SK-N-SH treated with all-trans-retinoic acid at 6 μM for 48 hours (cell line): Measurements from ENCODE around the gene NUBPL.

Experiments
- ATAC-seq: fragments of 200-7000 bp; cut with Tn5 transposase; 3 replicates; pipeline ENCODE4 v1.9.1; 2020; ENCODE audit warnings: mild to moderate bottlenecking, moderate library complexity
- ARNTL ChIP-seq: fragments of 450-650 bp; formaldehyde crosslinking; IDR thresholded peaks from 2 replicates; pipeline ENCODE4 v1.5.0; 2020; ENCODE audit warnings: low read depth, mild to moderate bottlenecking, moderate library complexity, borderline replicate concordance
- CREB5 ChIP-seq: fragments of 250-450 bp; sonication (Bioruptor Pico); IDR thresholded peaks from 2 replicates; pipeline ENCODE4 v1.5.1; 2020; ENCODE audit warnings: low read depth, mild to moderate bottlenecking, moderate library complexity
- CSDC2 ChIP-seq: fragments of 250-450 bp; sonication (Bioruptor Pico); IDR thresholded peaks from 2 replicates; pipeline ENCODE4 v1.5.0; 2020; ENCODE audit warnings: mild to moderate bottlenecking, moderate library complexity
- CSRNP3 ChIP-seq: fragments of 250-450 bp; sonication (Bioruptor Pico); IDR thresholded peaks from 2 replicates; pipeline ENCODE4 v1.5.1; 2021; ENCODE audit warnings: mild to moderate bottlenecking, moderate library complexity
- ESRRG ChIP-seq: fragments of 250-450 bp; sonication (Bioruptor Pico); IDR thresholded peaks from 2 replicates; pipeline ENCODE4 v1.6.1; 2021; ENCODE audit warnings: mild to moderate bottlenecking
- GLIS3 ChIP-seq: fragments of 250-450 bp; sonication (Bioruptor Pico); IDR thresholded peaks from 2 replicates; pipeline ENCODE4 v1.5.0; 2020; ENCODE audit warnings: mild to moderate bottlenecking, moderate library complexity
- ISL1 ChIP-seq: fragments of 250-450 bp; sonication (Bioruptor Pico); IDR thresholded peaks from 2 replicates; pipeline ENCODE4 v2.1.2; 2022; ENCODE audit warnings: mild to moderate bottlenecking, moderate library complexity
- OSR1 ChIP-seq: fragments of 250-450 bp; sonication (Bioruptor Pico); IDR thresholded peaks from 2 replicates; pipeline ENCODE4 v1.8.0; 2022; ENCODE audit warnings: moderate library complexity, mild to moderate bottlenecking, inconsistent platforms
- PATZ1 ChIP-seq: fragments of 250-450 bp; sonication (Bioruptor Pico); IDR thresholded peaks from 2 replicates; pipeline ENCODE4 v1.8.0; 2020; ENCODE audit warnings: mild to moderate bottlenecking, moderate library complexity, borderline replicate concordance
- PPARA ChIP-seq: fragments of 250-450 bp; sonication (Bioruptor Pico); IDR thresholded peaks from 2 replicates; pipeline ENCODE4 v1.5.0; 2020; ENCODE audit warnings: mild to moderate bottlenecking, borderline replicate concordance
- RARB ChIP-seq: fragments of 250-450 bp; sonication (Bioruptor Pico); IDR thresholded peaks from 2 replicates; pipeline ENCODE4 v1.8.0; 2021; ENCODE audit warnings: mild to moderate bottlenecking, moderate library complexity
- SNAI2 ChIP-seq: fragments of 250-450 bp; sonication (Bioruptor Pico); IDR thresholded peaks from 2 replicates; pipeline ENCODE4 v1.5.0; 2020; ENCODE audit warnings: mild to moderate bottlenecking, moderate library complexity
- TCF4 ChIP-seq: fragments of 250-450 bp; sonication (Bioruptor Pico); IDR thresholded peaks from 2 replicates; pipeline ENCODE4 v1.8.0; 2021; ENCODE audit warnings: mild to moderate bottlenecking, moderate library complexity, borderline replicate concordance
- TOX ChIP-seq: fragments of 250-450 bp; sonication (Bioruptor Pico); IDR thresholded peaks from 2 replicates; pipeline ENCODE4 v1.8.0; 2021; ENCODE audit warnings: mild to moderate bottlenecking, moderate library complexity, borderline replicate concordance
- ZC3H10 ChIP-seq: fragments of 250-450 bp; sonication (Bioruptor Pico); IDR thresholded peaks from 2 replicates; pipeline ENCODE4 v1.5.1; 2021; ENCODE audit warnings: mild to moderate bottlenecking, moderate library complexity
- ZFP3 ChIP-seq: fragments of 250-450 bp; sonication (Bioruptor Pico); IDR thresholded peaks from 2 replicates; pipeline ENCODE4 v1.5.0; 2020; ENCODE audit warnings: mild to moderate bottlenecking, moderate library complexity
- ZFP30 ChIP-seq: fragments of 450-650 bp; formaldehyde crosslinking; IDR thresholded peaks from 2 replicates; pipeline ENCODE4 v1.5.0; 2022; ENCODE audit warnings: mild to moderate bottlenecking, moderate library complexity
- ZNF565 ChIP-seq: fragments of 450-650 bp; formaldehyde crosslinking; conservative IDR thresholded peaks from 2 replicates; pipeline ENCODE4 v1.5.0; 2020; ENCODE audit warnings: low read depth, mild to moderate bottlenecking, moderate library complexity
- ZNF8 ChIP-seq: fragments of 450-650 bp; formaldehyde crosslinking; IDR thresholded peaks from 2 replicates; pipeline ENCODE4 v1.5.0; 2020; ENCODE audit warnings: mild to moderate bottlenecking, moderate library complexity
- TF ChIP-seq, protein P1 (sequence below): fragments of 250-450 bp; sonication (Bioruptor Pico); IDR thresholded peaks from 2 replicates; pipeline ENCODE4 v1.5.0; 2020; ENCODE audit warnings: mild to moderate bottlenecking, moderate library complexity

Gene NUBPL

DNA sequence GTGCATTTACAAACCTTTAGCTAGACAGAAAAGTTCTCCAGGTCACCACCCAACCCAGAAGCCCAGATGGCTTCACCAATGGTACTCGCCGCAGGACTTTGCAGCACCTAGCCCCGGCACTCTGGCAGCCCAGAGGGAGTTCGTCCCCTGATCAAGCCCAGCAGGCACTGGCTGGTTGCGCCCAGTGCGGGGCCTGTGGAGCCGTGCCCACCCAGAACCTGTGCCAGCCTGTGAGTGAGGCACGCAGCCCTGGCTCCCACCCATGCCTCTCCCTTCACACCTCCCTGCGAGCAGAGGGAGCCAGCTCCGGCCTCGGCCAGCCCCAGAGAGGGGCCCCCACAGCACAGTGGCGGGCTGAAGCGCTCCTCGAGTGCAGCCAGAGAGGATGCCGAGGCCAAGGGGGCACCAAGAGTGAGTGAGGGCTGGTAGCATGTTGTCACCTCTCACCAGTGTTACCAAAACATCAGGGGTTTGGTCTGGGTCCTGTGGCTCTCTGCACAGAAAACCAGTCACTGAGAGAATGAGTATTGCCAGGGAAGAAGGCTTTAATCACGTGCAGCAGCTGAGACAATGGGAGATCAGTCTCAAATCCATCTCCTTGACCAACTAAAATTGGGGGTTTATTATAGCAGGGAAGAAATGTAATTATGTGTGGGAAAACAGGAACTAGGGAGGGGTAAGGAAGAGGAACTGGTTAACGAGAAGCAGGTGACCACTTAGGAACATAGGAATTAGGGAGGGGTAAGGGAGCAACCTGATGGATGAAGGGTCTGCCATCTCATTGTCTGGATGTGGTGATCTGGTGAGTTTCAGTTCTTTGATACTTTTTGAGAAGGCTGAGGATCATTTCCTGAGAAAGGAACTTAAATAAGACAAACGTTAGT is 151.3 kb downstream of the NUBPL start:
- TF ChIP-seq TOX (CRISPR knock-in tag): no peak
- TF ChIP-seq ZFP30 (CRISPR knock-in tag): no peak
- no peak for TF ChIP-seq GLIS3 (CRISPR knock-in tag)
- no peak for TF ChIP-seq ZNF565 (CRISPR knock-in tag)
- TF ChIP-seq, protein P1, sequence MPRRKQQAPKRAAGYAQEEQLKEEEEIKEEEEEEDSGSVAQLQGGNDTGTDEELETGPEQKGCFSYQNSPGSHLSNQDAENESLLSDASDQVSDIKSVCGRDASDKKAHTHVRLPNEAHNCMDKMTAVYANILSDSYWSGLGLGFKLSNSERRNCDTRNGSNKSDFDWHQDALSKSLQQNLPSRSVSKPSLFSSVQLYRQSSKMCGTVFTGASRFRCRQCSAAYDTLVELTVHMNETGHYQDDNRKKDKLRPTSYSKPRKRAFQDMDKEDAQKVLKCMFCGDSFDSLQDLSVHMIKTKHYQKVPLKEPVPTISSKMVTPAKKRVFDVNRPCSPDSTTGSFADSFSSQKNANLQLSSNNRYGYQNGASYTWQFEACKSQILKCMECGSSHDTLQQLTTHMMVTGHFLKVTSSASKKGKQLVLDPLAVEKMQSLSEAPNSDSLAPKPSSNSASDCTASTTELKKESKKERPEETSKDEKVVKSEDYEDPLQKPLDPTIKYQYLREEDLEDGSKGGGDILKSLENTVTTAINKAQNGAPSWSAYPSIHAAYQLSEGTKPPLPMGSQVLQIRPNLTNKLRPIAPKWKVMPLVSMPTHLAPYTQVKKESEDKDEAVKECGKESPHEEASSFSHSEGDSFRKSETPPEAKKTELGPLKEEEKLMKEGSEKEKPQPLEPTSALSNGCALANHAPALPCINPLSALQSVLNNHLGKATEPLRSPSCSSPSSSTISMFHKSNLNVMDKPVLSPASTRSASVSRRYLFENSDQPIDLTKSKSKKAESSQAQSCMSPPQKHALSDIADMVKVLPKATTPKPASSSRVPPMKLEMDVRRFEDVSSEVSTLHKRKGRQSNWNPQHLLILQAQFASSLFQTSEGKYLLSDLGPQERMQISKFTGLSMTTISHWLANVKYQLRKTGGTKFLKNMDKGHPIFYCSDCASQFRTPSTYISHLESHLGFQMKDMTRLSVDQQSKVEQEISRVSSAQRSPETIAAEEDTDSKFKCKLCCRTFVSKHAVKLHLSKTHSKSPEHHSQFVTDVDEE (CRISPR knock-in tag): no peak
- no peak for TF ChIP-seq ARNTL (CRISPR knock-in tag)
- no peak for TF ChIP-seq ESRRG (CRISPR knock-in tag)
- TF ChIP-seq ZC3H10 (CRISPR knock-in tag): no peak
- no peak for TF ChIP-seq RARB (CRISPR knock-in tag)
- ATAC-seq: no peak

GRCh38 chr14:31716208-31716607 is 155.0 kb downstream of the NUBPL start:
- ATAC-seq: no peak
- TF ChIP-seq ZNF565 (CRISPR knock-in tag) (no peak), PPARA (CRISPR knock-in tag) (no peak), GLIS3 (CRISPR knock-in tag) (no peak), ZFP3 (CRISPR knock-in tag) (no peak), CSDC2 (CRISPR knock-in tag) (no peak), ARNTL (CRISPR knock-in tag) (no peak), ISL1 (CRISPR knock-in tag) (no peak), ESRRG (CRISPR knock-in tag) (no peak), PATZ1 (CRISPR knock-in tag) (no peak), ZC3H10 (CRISPR knock-in tag) (no peak), CREB5 (CRISPR knock-in tag) (no peak), TCF4 (no peak), ZFP30 (CRISPR knock-in tag) (no peak), OSR1 (no peak), ZNF8 (CRISPR knock-in tag) (no peak), CSRNP3 (CRISPR knock-in tag) (no peak), SNAI2 (CRISPR knock-in tag) (no peak), RARB (CRISPR knock-in tag) (no peak), TOX (CRISPR knock-in tag) (no peak)
- TF ChIP-seq, protein P1 (CRISPR knock-in tag): no peak
- TF ChIP-seq, all 23 proteins: peak for 0
